NK-92 (cell line): ENCODE measurements around the gene PALM.
"Not testable (repeated sequence)": the region's sequence is repeated elsewhere in the genome, so short reads cannot be mapped to it uniquely, and the experiment has no call there.

Source experiments
- DNase-seq: peaks from one replicate; lab custom pipeline; 2025; ENCODE audit not compliant: unreplicated experiment; lab: John Stamatoyannopoulos, UW

The PALM gene

GRCh38 chr19:678791-679388 is 29.8 kb upstream of the PALM start:
- DNase-seq, result no peak

GRCh38 chr19:679418-680286 is 29.1 kb upstream of the PALM start:
- DNase-seq, result no peak

- DNase-seq, result peak; percentile 95
Measured at GRCh38 chr19:680287-681028, 28.3 kb upstream of the PALM start.

- DNase-seq, result no peak
Measured at GRCh38 chr19:681029-682019, 27.4 kb upstream of the PALM start.

GRCh38 chr19:682678-683320 is 25.9 kb upstream of the PALM start:
- DNase-seq, result no peak

- DNase-seq, result no peak
Measured at GRCh38 chr19:685454-685931, 23.2 kb upstream of the PALM start.

GRCh38 chr19:686589-687297 is 22.0 kb upstream of the PALM start:
- no peak for DNase-seq

GRCh38 chr19:687569-688166 is 21.1 kb upstream of the PALM start:
- no peak for DNase-seq

GRCh38 chr19:688214-688613 is 20.5 kb upstream of the PALM start:
- no peak for DNase-seq

GRCh38 chr19:688992-689391 is 19.7 kb upstream of the PALM start:
- DNase-seq, result no peak

- DNase-seq, result no peak
Measured at GRCh38 chr19:690203-690602, 18.5 kb upstream of the PALM start.

- no peak for DNase-seq
Measured at GRCh38 chr19:694481-695351, 14.0 kb upstream of the PALM start.

- no peak for DNase-seq
Measured at GRCh38 chr19:695352-695949, 13.3 kb upstream of the PALM start, which contains the start of gene PRSS57. PRSS57 (minus strand) TSS chr19:695452; CDS start chr19:695430, 22 bp downstream.

GRCh38 chr19:698529-698928 is 10.2 kb upstream of the PALM start:
- not testable (repeated sequence) for DNase-seq

GRCh38 chr19:699885-700284 is 8.8 kb upstream of the PALM start:
- not testable (repeated sequence) for DNase-seq

GRCh38 chr19:702847-703246 is 5.9 kb upstream of the PALM start:
- not testable (repeated sequence) for DNase-seq

- no peak for DNase-seq
Measured at GRCh38 chr19:703329-703650, 5.4 kb upstream of the PALM start.
